Glutamatergic neuron (in vitro differentiated cells): ENCODE measurements around the gene COL13A1. TPM values are rescaled to one million over a fixed set of nuclear protein-coding genes. Genes with fewer than 3 reads are reported as not detected.

Experiments
- DNase-seq: peaks from one replicate; pipeline ENCODE4 v3.0.0; 2022
- H3K27ac Mint-ChIP-seq: one replicate; pipeline ENCODE4 v1.8.0; 2020; ENCODE audit warnings: mild to moderate bottlenecking, mixed read lengths, inconsistent platforms; ENCODE audit not compliant: unreplicated experiment
- H3K27me3 Mint-ChIP-seq: one replicate; pipeline ENCODE4 v1.8.0; 2020; ENCODE audit warnings: mild to moderate bottlenecking, moderate library complexity, mixed read lengths, inconsistent platforms; ENCODE audit not compliant: unreplicated experiment
- H3K36me3 Mint-ChIP-seq: one replicate; pipeline ENCODE4 v1.8.0; 2020; ENCODE audit warnings: mild to moderate bottlenecking, mixed read lengths, inconsistent platforms; ENCODE audit not compliant: unreplicated experiment
- H3K4me1 Mint-ChIP-seq: one replicate; pipeline ENCODE4 v1.8.0; 2020; ENCODE audit warnings: mild to moderate bottlenecking, low read depth, mixed read lengths, inconsistent platforms; ENCODE audit not compliant: unreplicated experiment
- H3K4me3 Mint-ChIP-seq: one replicate; pipeline ENCODE4 v1.8.0; 2020; ENCODE audit warnings: mild to moderate bottlenecking, mixed read lengths, inconsistent platforms; ENCODE audit not compliant: unreplicated experiment
- H3K9me3 Mint-ChIP-seq: one replicate; pipeline ENCODE4 v1.8.0; 2020; ENCODE audit warnings: mild to moderate bottlenecking, moderate library complexity, mixed read lengths, inconsistent platforms; ENCODE audit not compliant: unreplicated experiment
- total RNA-seq: library from RNA; stranded (reverse); fragmentation: NEBNext Ultra II Directional; extraction: Animal tissue kit (Norgen Biotek cat#: 25700); gene quantifications from one replicate; pipeline ENCODE4 v1.2.1, GENCODE V29; 2021; ENCODE audit not compliant: unreplicated experiment
- TF ChIP-seq, protein P1 (sequence below): fragments of 200-600 bp; sonication (generic); IDR thresholded peaks from one replicate; pipeline ENCODE4 v1.5.0; 2021; ENCODE audit not compliant: partially characterized antibody, unreplicated experiment

COL13A1 gene
- total RNA-seq, 1 donor from 2014 or later, result 8.5 TPM

- H3K4me3 Mint-ChIP-seq, result no peak overlapping the region
- H3K9me3 Mint-ChIP-seq, result no peaks in the 10 kb centered on the region
- DNase-seq, result no peak
- no peaks in the 10 kb centered on the region for H3K36me3 Mint-ChIP-seq
- no peaks in the 10 kb centered on the region for H3K4me1 Mint-ChIP-seq
- no peak overlapping the region for H3K27ac Mint-ChIP-seq
- TF ChIP-seq, protein P1, sequence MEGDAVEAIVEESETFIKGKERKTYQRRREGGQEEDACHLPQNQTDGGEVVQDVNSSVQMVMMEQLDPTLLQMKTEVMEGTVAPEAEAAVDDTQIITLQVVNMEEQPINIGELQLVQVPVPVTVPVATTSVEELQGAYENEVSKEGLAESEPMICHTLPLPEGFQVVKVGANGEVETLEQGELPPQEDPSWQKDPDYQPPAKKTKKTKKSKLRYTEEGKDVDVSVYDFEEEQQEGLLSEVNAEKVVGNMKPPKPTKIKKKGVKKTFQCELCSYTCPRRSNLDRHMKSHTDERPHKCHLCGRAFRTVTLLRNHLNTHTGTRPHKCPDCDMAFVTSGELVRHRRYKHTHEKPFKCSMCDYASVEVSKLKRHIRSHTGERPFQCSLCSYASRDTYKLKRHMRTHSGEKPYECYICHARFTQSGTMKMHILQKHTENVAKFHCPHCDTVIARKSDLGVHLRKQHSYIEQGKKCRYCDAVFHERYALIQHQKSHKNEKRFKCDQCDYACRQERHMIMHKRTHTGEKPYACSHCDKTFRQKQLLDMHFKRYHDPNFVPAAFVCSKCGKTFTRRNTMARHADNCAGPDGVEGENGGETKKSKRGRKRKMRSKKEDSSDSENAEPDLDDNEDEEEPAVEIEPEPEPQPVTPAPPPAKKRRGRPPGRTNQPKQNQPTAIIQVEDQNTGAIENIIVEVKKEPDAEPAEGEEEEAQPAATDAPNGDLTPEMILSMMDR, result no peak
- H3K27me3 Mint-ChIP-seq, result peaks cover 3% of the 10 kb centered on the region
Measured at GRCh38 chr10:69943292-69943820, 141.7 kb downstream of the COL13A1 start.

DNA sequence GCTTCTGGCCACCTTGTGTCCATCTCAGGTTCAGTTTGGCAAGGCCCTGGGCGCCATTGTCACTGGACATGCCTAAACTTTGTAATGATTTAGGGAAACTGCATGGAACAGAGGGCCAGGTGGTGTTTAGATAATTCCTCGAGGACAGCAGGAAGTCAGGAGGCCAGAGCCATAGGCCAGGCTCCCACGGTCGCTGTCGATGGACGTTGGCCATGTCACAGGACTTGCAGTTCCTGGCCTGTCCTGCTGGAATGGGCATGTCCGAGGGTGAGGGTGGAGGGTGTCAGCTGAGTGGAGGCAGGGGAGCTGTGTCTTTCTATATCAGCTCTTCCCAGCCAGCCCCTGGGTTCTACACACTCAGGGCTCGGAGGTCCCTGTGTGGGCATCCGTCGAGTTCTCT, 143.1 kb downstream of the COL13A1 start:
- H3K27ac Mint-ChIP-seq, result no peak overlapping the region
- peaks cover 2% of the 10 kb centered on the region for H3K4me1 Mint-ChIP-seq
- H3K9me3 Mint-ChIP-seq, result no peaks in the 10 kb centered on the region
- H3K36me3 Mint-ChIP-seq, result no peaks in the 10 kb centered on the region
- H3K27me3 Mint-ChIP-seq, result peaks cover 3% of the 10 kb centered on the region
- no peak for DNase-seq
- no peak overlapping the region for H3K4me3 Mint-ChIP-seq
- TF ChIP-seq, protein P1, result no peak

DNA sequence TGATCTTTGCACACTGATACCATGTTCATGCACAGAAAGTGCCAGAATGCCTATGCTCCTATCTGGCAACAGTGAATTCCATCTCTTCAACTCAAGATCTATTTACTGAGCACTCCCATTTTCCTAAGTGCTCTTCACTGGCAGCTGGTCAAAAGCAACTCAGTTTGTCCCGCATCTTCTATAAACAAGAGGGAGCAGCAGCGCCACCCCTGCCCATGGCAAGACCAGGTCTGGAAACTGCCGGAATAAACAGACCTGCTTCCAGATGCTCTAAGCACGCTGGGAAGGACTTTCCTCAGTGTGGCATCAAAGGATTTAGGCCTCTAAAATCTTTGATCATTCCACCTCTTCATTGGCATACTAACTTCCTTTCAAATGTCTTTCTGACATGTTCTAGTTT, 146.6 kb downstream of the COL13A1 start:
- H3K36me3 Mint-ChIP-seq, result no peaks in the 10 kb centered on the region
- H3K4me1 Mint-ChIP-seq, result peaks cover 6% of the 10 kb centered on the region
- H3K27ac Mint-ChIP-seq, result no peak overlapping the region
- TF ChIP-seq, protein P1, result no peak
- no peak for DNase-seq
- peaks cover 1% of the 10 kb centered on the region for H3K9me3 Mint-ChIP-seq
- peaks cover 3% of the 10 kb centered on the region for H3K27me3 Mint-ChIP-seq
- H3K4me3 Mint-ChIP-seq, result no peak overlapping the region

- TF ChIP-seq, protein P1, result no peak
- H3K27ac Mint-ChIP-seq, result peak overlapping the region; percentile 63
- no peak for DNase-seq
- peaks cover 6% of the 10 kb centered on the region for H3K4me1 Mint-ChIP-seq
- no peaks in the 10 kb centered on the region for H3K36me3 Mint-ChIP-seq
- H3K9me3 Mint-ChIP-seq, result peaks cover 1% of the 10 kb centered on the region
- H3K27me3 Mint-ChIP-seq, result peaks cover 3% of the 10 kb centered on the region
- no peak overlapping the region for H3K4me3 Mint-ChIP-seq
Measured at GRCh38 chr10:69949770-69950169, 148.1 kb downstream of the COL13A1 start.

- TF ChIP-seq, protein P1, result no peak
- H3K4me3 Mint-ChIP-seq, result no peak overlapping the region
- peaks cover 6% of the 10 kb centered on the region for H3K4me1 Mint-ChIP-seq
- no peak overlapping the region for H3K27ac Mint-ChIP-seq
- peaks cover 2% of the 10 kb centered on the region for H3K27me3 Mint-ChIP-seq
- H3K36me3 Mint-ChIP-seq, result no peaks in the 10 kb centered on the region
- H3K9me3 Mint-ChIP-seq, result peaks cover 1% of the 10 kb centered on the region
- DNase-seq, result no peak
Measured at GRCh38 chr10:69951658-69952057, 150.0 kb downstream of the COL13A1 start.
